Measurements from ENCODE around the gene TOPORS. TPM values are rescaled to one million over a fixed set of nuclear protein-coding genes. Genes with fewer than 3 reads are reported as not detected.

The TOPORS gene
- total and polyA plus RNA-seq, 2 experiments from 2014 or later: 14.1 to 25.8 TPM

DNA sequence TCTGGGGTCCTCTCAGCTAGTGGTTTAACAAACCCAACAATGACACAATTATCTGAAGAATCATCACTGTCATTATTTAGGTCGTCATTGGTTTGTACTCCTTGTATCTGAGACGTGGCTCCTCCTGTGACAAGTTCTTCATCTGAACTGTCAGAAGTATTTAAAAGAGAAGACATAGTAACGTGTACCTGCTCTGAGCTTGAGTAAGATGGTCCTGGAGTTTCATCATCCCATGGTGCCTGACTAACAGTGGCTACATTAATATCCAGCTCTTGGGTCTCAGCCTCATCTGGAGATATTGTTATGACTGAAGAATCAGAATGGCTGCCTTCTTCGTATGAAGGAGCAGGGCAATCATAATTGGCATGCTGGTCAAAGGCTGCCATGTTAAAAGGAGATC, 9.3 kb downstream of the TOPORS start:
- H3K4me2 ChIP-seq: no peak overlapping the region
- 97% methylated on average over 4 of the region's 4 CpGs for WGBS (ENCODE audit: low lambda C conversion rate, missing lambda C conversion rate)
- peaks cover 72% of the 10 kb centered on the region for H3K79me2 ChIP-seq
- H3K4me1 ChIP-seq (ENCODE audit: insufficient read depth): no peaks in the 10 kb centered on the region
- H3K36me3 ChIP-seq (replicated peaks; ENCODE audit: insufficient read depth, low read depth): peaks cover 3% of the 10 kb centered on the region
- no peak overlapping the region for H2AFZ ChIP-seq
- TF ChIP-seq EZH2 (IDR thresholded peaks at IDR 0.05; ENCODE audit: borderline replicate concordance) (no peak), EZH2phosphoT487 (IDR thresholded peaks at IDR 0.05; ENCODE audit: low read depth, severe bottlenecking, unreplicated experiment) (no peak)
- TF ChIP-seq, protein P1, sequence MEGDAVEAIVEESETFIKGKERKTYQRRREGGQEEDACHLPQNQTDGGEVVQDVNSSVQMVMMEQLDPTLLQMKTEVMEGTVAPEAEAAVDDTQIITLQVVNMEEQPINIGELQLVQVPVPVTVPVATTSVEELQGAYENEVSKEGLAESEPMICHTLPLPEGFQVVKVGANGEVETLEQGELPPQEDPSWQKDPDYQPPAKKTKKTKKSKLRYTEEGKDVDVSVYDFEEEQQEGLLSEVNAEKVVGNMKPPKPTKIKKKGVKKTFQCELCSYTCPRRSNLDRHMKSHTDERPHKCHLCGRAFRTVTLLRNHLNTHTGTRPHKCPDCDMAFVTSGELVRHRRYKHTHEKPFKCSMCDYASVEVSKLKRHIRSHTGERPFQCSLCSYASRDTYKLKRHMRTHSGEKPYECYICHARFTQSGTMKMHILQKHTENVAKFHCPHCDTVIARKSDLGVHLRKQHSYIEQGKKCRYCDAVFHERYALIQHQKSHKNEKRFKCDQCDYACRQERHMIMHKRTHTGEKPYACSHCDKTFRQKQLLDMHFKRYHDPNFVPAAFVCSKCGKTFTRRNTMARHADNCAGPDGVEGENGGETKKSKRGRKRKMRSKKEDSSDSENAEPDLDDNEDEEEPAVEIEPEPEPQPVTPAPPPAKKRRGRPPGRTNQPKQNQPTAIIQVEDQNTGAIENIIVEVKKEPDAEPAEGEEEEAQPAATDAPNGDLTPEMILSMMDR (IDR thresholded peaks at IDR 0.05; ENCODE audit: poor library complexity): no peak
- no peaks in the 10 kb centered on the region for H3K9me3 ChIP-seq (ENCODE audit: low read depth)
- peaks cover 50% of the 10 kb centered on the region for H4K20me1 ChIP-seq (ENCODE audit: insufficient read depth, poor library complexity, severe bottlenecking)
- no peak for DNase-seq (ENCODE audit: low spot score)
- no peaks in the 10 kb centered on the region for H3K9me2 ChIP-seq (replicated peaks; ENCODE audit: insufficient read depth)
- H3K4me3 ChIP-seq: no peak overlapping the region
- H3K27me3 ChIP-seq: no peaks in the 10 kb centered on the region
- H3K27ac ChIP-seq: no peak overlapping the region

DNA sequence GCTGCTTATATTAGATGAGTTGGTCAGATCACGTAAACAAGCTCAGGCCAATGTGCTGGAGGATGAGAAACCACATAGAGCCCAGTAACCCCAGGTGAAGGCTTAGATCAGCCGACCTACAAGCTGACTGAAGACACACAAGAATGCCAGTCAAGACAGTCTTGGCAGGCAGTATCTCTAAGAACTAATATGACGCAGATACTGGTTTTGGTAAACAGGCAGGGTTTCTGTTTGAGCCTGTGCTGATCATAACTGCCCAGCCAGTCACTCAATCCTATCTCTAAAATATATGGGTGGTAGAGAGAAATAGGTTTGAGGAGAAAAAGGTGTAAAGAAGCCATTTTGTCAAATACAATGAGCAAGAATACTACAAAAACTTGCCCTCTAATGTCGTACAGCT, 18.6 kb downstream of the TOPORS start:
- Histone ChIP-seq H3K4me2 (no peak overlapping the region), H4K20me1 (ENCODE audit: insufficient read depth, poor library complexity, severe bottlenecking) (no peaks in the 10 kb centered on the region), H3K4me1 (ENCODE audit: insufficient read depth) (no peaks in the 10 kb centered on the region), H3K36me3 (replicated peaks; ENCODE audit: insufficient read depth, low read depth) (no peaks in the 10 kb centered on the region), H3K9me3 (ENCODE audit: low read depth) (no peaks in the 10 kb centered on the region), H2AFZ (no peak overlapping the region), H3K27ac (no peak overlapping the region), H3K79me2 (peaks cover 6% of the 10 kb centered on the region), H3K27me3 (no peaks in the 10 kb centered on the region), H3K9me2 (replicated peaks; ENCODE audit: insufficient read depth) (no peaks in the 10 kb centered on the region), H3K4me3 (no peak overlapping the region)
- no peak for DNase-seq (ENCODE audit: low spot score)
- TF ChIP-seq EZH2 (IDR thresholded peaks at IDR 0.05; ENCODE audit: borderline replicate concordance) (no peak), EZH2phosphoT487 (IDR thresholded peaks at IDR 0.05; ENCODE audit: low read depth, severe bottlenecking, unreplicated experiment) (no peak)
- WGBS (ENCODE audit: low lambda C conversion rate, missing lambda C conversion rate): 93% methylated on average over 4 of the region's 4 CpGs

DNA sequence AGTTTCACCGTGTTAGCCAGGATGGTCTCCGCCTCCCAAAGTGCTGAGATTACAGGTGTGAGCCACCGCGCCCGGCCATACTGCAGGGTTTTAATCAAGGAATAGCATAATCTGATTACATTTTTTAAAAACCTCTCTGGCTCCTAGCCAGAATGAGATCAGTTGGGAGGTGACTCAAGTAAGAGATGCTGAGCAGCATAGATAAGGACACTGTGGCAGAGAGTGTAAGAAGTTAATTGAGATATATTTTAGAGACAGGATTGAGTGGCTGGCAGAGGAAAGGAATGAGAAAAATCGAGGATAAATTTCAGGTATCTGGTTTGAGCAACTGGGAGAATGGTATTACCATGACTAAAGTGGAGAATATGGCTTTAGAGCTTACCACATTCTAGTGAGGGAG, 19.1 kb downstream of the TOPORS start:
- Histone ChIP-seq H3K27ac (no peak overlapping the region), H3K27me3 (no peaks in the 10 kb centered on the region), H3K4me2 (no peak overlapping the region), H3K79me2 (peaks cover 6% of the 10 kb centered on the region), H3K4me3 (no peak overlapping the region), H2AFZ (no peak overlapping the region), H3K9me2 (replicated peaks; ENCODE audit: insufficient read depth) (no peaks in the 10 kb centered on the region), H4K20me1 (ENCODE audit: insufficient read depth, poor library complexity, severe bottlenecking) (no peaks in the 10 kb centered on the region), H3K9me3 (ENCODE audit: low read depth) (no peaks in the 10 kb centered on the region), H3K36me3 (replicated peaks; ENCODE audit: insufficient read depth, low read depth) (no peaks in the 10 kb centered on the region), H3K4me1 (ENCODE audit: insufficient read depth) (no peaks in the 10 kb centered on the region)
- no peak for DNase-seq (ENCODE audit: low spot score)
- WGBS (ENCODE audit: low lambda C conversion rate, missing lambda C conversion rate): 96% methylated on average over 6 of the region's 6 CpGs
- no peak for TF ChIP-seq EZH2phosphoT487 (IDR thresholded peaks at IDR 0.05; ENCODE audit: low read depth, severe bottlenecking, unreplicated experiment)
- TF ChIP-seq, protein P1 (IDR thresholded peaks at IDR 0.05; ENCODE audit: poor library complexity): no peak
- no peak for TF ChIP-seq EZH2 (IDR thresholded peaks at IDR 0.05; ENCODE audit: borderline replicate concordance)

DNA sequence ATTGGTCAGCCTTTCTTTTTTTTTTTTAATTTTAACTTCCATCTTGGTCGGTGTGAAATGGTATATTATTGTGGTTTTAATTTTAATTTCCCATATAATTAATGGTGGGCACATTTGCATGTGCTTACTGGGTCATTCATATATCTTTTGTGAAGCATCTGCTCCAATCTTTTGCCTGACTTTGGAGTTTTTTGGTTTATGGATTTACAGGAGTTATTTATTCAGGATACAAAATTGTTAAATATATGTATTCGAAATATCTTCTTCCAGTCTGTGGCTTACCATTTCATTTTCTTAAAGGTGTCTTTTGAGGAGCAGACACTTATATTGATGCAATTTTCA, 25.7 kb downstream of the TOPORS start:
- no peaks in the 10 kb centered on the region for H3K36me3 ChIP-seq (replicated peaks; ENCODE audit: insufficient read depth, low read depth)
- peak overlapping the region; percentile 92 for H3K4me3 ChIP-seq
- no peaks in the 10 kb centered on the region for H3K9me3 ChIP-seq (ENCODE audit: low read depth)
- no peaks in the 10 kb centered on the region for H3K9me2 ChIP-seq (replicated peaks; ENCODE audit: insufficient read depth)
- H3K79me2 ChIP-seq: peaks cover 9% of the 10 kb centered on the region
- no peak for DNase-seq (ENCODE audit: low spot score)
- peak overlapping the region; percentile 77 for H2AFZ ChIP-seq
- TF ChIP-seq EZH2 (IDR thresholded peaks at IDR 0.05; ENCODE audit: borderline replicate concordance) (no peak), EZH2phosphoT487 (IDR thresholded peaks at IDR 0.05; ENCODE audit: low read depth, severe bottlenecking, unreplicated experiment) (no peak)
- TF ChIP-seq, protein P1 (IDR thresholded peaks at IDR 0.05; ENCODE audit: poor library complexity): no peak
- WGBS (ENCODE audit: low lambda C conversion rate, missing lambda C conversion rate): 24% methylated on average over 2 of the region's 2 CpGs
- no peaks in the 10 kb centered on the region for H3K27me3 ChIP-seq
- no peaks in the 10 kb centered on the region for H4K20me1 ChIP-seq (ENCODE audit: insufficient read depth, poor library complexity, severe bottlenecking)
- H3K4me1 ChIP-seq (ENCODE audit: insufficient read depth): peaks cover 11% of the 10 kb centered on the region
- H3K27ac ChIP-seq: peak overlapping the region; percentile 82
- H3K4me2 ChIP-seq: peak overlapping the region; percentile 90
